SK-N-SH treated with all-trans-retinoic acid at 6 μM for 48 hours (cell line): ENCODE data around the gene COBLL1.

Experiments used
- ATAC-seq: fragments of 200-7000 bp; cut with Tn5 transposase; 3 replicates; pipeline ENCODE4 v1.9.1; 2020; ENCODE audit warnings: mild to moderate bottlenecking, moderate library complexity
- ARNTL ChIP-seq: fragments of 450-650 bp; formaldehyde crosslinking; IDR thresholded peaks from 2 replicates; pipeline ENCODE4 v1.5.0; 2020; ENCODE audit warnings: low read depth, mild to moderate bottlenecking, moderate library complexity, borderline replicate concordance
- BACH2 ChIP-seq: fragments of 250-450 bp; sonication (Bioruptor Pico); IDR thresholded peaks from 2 replicates; pipeline ENCODE4 v1.9.0; 2021; ENCODE audit warnings: mild to moderate bottlenecking, borderline replicate concordance
- CSDC2 ChIP-seq: fragments of 250-450 bp; sonication (Bioruptor Pico); IDR thresholded peaks from 2 replicates; pipeline ENCODE4 v1.5.0; 2020; ENCODE audit warnings: mild to moderate bottlenecking, moderate library complexity
- ESRRG ChIP-seq: fragments of 250-450 bp; sonication (Bioruptor Pico); IDR thresholded peaks from 2 replicates; pipeline ENCODE4 v1.6.1; 2021; ENCODE audit warnings: mild to moderate bottlenecking
- GLIS3 ChIP-seq: fragments of 250-450 bp; sonication (Bioruptor Pico); IDR thresholded peaks from 2 replicates; pipeline ENCODE4 v1.5.0; 2020; ENCODE audit warnings: mild to moderate bottlenecking, moderate library complexity
- ISL1 ChIP-seq: fragments of 250-450 bp; sonication (Bioruptor Pico); IDR thresholded peaks from 2 replicates; pipeline ENCODE4 v2.1.2; 2022; ENCODE audit warnings: mild to moderate bottlenecking, moderate library complexity
- OSR1 ChIP-seq: fragments of 250-450 bp; sonication (Bioruptor Pico); IDR thresholded peaks from 2 replicates; pipeline ENCODE4 v1.8.0; 2022; ENCODE audit warnings: moderate library complexity, mild to moderate bottlenecking, inconsistent platforms
- PPARA ChIP-seq: fragments of 250-450 bp; sonication (Bioruptor Pico); IDR thresholded peaks from 2 replicates; pipeline ENCODE4 v1.5.0; 2020; ENCODE audit warnings: mild to moderate bottlenecking, borderline replicate concordance
- RARB ChIP-seq: fragments of 250-450 bp; sonication (Bioruptor Pico); IDR thresholded peaks from 2 replicates; pipeline ENCODE4 v1.8.0; 2021; ENCODE audit warnings: mild to moderate bottlenecking, moderate library complexity
- SNAI2 ChIP-seq: fragments of 250-450 bp; sonication (Bioruptor Pico); IDR thresholded peaks from 2 replicates; pipeline ENCODE4 v1.5.0; 2020; ENCODE audit warnings: mild to moderate bottlenecking, moderate library complexity
- TCF4 ChIP-seq: fragments of 250-450 bp; sonication (Bioruptor Pico); IDR thresholded peaks from 2 replicates; pipeline ENCODE4 v1.8.0; 2021; ENCODE audit warnings: mild to moderate bottlenecking, moderate library complexity, borderline replicate concordance
- TOX ChIP-seq: fragments of 250-450 bp; sonication (Bioruptor Pico); IDR thresholded peaks from 2 replicates; pipeline ENCODE4 v1.8.0; 2021; ENCODE audit warnings: mild to moderate bottlenecking, moderate library complexity, borderline replicate concordance
- ZC3H10 ChIP-seq: fragments of 250-450 bp; sonication (Bioruptor Pico); IDR thresholded peaks from 2 replicates; pipeline ENCODE4 v1.5.1; 2021; ENCODE audit warnings: mild to moderate bottlenecking, moderate library complexity
- ZFP30 ChIP-seq: fragments of 450-650 bp; formaldehyde crosslinking; IDR thresholded peaks from 2 replicates; pipeline ENCODE4 v1.5.0; 2022; ENCODE audit warnings: mild to moderate bottlenecking, moderate library complexity
- ZNF565 ChIP-seq: fragments of 450-650 bp; formaldehyde crosslinking; conservative IDR thresholded peaks from 2 replicates; pipeline ENCODE4 v1.5.0; 2020; ENCODE audit warnings: low read depth, mild to moderate bottlenecking, moderate library complexity
- ZNF8 ChIP-seq: fragments of 450-650 bp; formaldehyde crosslinking; IDR thresholded peaks from 2 replicates; pipeline ENCODE4 v1.5.0; 2020; ENCODE audit warnings: mild to moderate bottlenecking, moderate library complexity
- TF ChIP-seq, protein P1 (sequence below): fragments of 250-450 bp; sonication (Bioruptor Pico); IDR thresholded peaks from 2 replicates; pipeline ENCODE4 v1.5.1; 2021; ENCODE audit warnings: mild to moderate bottlenecking, moderate library complexity
- TF ChIP-seq, protein P2 (sequence below): fragments of 250-450 bp; sonication (Bioruptor Pico); IDR thresholded peaks from 2 replicates; pipeline ENCODE4 v1.5.1; 2020; ENCODE audit warnings: low read depth, mild to moderate bottlenecking, moderate library complexity
- TF ChIP-seq, protein P3 (sequence below): fragments of 250-450 bp; sonication (Bioruptor Pico); IDR thresholded peaks from 2 replicates; pipeline ENCODE4 v1.8.0; 2020; ENCODE audit warnings: mild to moderate bottlenecking, moderate library complexity, borderline replicate concordance

The COBLL1 gene

DNA sequence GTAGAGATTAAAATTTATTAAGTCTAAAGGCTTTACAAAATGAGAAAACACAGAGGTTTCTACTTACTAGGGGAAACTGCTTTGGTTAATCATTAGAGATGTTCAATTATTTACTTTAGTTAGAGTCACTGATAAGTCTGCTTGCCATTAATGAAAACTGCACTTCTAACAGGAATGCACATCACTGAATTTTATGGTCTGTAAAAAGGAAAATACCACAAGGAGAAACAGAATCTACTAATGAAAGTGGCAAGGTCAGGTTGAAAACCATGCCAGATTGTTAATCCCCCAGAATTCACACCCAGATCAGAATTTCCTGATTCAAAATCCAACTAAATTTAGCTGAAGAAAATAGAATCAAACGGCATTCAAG is 129.9 kb downstream of the COBLL1 start:
- ATAC-seq: no peak
- TF ChIP-seq ZNF565 (CRISPR knock-in tag) (no peak), ZFP30 (CRISPR knock-in tag) (no peak), ARNTL (no peak), GLIS3 (CRISPR knock-in tag) (no peak), ESRRG (CRISPR knock-in tag) (no peak), ISL1 (no peak), TCF4 (CRISPR knock-in tag) (no peak), ZNF8 (no peak)
- TF ChIP-seq, protein P1, sequence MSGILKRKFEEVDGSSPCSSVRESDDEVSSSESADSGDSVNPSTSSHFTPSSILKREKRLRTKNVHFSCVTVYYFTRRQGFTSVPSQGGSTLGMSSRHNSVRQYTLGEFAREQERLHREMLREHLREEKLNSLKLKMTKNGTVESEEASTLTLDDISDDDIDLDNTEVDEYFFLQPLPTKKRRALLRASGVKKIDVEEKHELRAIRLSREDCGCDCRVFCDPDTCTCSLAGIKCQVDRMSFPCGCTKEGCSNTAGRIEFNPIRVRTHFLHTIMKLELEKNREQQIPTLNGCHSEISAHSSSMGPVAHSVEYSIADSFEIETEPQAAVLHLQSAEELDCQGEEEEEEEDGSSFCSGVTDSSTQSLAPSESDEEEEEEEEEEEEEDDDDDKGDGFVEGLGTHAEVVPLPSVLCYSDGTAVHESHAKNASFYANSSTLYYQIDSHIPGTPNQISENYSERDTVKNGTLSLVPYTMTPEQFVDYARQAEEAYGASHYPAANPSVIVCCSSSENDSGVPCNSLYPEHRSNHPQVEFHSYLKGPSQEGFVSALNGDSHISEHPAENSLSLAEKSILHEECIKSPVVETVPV: no peak

DNA sequence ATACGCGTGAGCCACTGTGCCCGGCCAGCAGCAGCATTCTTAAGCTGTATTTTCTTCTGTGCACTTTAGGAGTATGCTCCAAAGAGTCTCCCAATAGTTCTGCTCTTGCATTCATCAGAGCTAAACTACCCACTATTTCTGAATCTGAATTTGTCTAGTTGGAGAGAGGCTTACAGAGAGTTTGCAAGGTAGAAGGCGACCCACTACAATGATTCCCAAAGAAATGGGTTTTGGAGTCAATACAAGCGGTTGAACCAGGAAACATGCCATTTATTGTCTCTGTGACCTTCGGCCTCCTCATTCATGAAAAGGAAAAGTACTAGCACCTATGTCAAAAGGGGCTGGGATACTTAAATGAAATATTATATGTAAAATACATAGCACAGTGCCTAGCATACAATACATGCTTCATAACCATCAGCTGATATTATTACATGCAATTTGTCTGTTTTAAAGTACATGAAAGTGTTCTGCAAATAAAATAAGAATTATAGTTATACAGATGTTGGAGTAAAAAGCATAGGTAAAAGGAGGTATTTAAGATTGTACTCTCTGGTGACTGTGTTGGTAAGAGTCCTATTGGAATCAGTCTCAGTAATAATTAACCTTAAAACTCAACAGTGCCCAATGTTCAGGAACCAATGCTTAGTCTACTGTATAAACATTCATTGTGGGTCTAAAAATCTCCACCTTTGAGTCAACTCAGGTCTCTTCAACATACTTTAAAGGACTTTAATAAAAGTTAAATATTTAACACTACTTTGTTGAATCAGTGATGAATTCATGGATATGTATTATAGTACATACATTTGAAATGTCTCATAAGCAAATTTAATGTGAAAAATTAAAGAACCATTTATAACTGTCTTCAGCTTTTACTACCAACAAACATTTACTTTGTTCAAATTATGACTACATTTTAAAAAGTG is 130.5 kb downstream of the COBLL1 start:
- TF ChIP-seq TCF4 (CRISPR knock-in tag): no peak
- TF ChIP-seq CSDC2 (CRISPR knock-in tag): no peak
- no peak for TF ChIP-seq ISL1
- TF ChIP-seq TOX (CRISPR knock-in tag): no peak
- TF ChIP-seq ESRRG (CRISPR knock-in tag): no peak
- no peak for TF ChIP-seq PPARA (CRISPR knock-in tag)
- no peak for ATAC-seq

DNA sequence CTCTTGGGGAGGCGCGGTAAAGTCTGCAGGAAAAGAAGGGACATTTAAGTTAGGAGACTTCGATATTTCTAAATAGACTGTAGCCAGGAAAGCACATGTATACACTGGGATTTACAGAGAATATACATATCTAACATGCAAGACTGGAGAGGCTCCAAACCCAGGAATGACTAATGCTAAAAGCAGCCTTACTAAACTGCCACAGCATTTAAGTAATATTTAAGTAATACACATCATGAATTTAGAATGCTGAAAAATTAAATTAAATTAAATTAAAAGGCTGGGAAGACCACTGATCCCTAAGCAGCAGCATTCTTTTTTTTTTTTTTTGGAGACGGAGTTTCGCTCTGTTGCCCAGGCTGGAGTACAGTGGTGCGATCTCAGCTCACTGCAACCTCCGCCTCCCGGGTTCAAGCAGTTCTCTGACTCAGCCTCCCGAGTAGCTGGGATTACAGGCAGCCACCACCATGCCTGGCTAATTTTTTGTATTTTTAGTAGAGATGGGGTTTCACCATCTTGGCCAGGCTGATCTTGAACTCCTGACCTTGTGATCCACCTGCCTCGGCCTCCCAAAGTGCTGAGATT is 131.3 kb downstream of the COBLL1 start:
- TF ChIP-seq ISL1: peak; percentile 88
- TF ChIP-seq, protein P2, sequence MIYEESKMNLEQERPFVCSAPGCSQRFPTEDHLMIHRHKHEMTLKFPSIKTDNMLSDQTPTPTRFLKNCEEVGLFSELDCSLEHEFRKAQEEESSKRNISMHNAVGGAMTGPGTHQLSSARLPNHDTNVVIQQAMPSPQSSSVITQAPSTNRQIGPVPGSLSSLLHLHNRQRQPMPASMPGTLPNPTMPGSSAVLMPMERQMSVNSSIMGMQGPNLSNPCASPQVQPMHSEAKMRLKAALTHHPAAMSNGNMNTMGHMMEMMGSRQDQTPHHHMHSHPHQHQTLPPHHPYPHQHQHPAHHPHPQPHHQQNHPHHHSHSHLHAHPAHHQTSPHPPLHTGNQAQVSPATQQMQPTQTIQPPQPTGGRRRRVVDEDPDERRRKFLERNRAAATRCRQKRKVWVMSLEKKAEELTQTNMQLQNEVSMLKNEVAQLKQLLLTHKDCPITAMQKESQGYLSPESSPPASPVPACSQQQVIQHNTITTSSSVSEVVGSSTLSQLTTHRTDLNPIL (CRISPR knock-in tag): 0 out of 2 replicates have a peak, but pooled peaks have one; percentile 47
- ATAC-seq: peak; percentile 37

DNA sequence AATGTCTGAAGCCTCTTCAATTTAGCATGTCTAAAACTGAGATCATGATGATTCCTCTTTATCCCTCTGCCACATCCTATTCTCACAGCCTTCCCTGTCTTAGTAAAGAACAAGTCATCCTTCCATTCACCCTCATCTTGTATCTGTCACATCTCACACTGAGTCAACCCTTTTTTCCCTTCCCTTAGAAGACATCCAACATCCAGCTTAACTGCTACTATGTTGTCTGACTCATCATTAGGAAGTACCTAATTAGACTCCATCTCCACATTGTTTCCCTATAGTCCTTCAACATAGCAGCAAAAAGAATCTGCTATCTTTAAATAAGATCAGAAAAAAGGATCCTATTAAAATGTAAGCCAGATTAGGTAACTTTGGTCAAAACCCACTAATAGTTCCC is 135.1 kb downstream of the COBLL1 start:
- peak; percentile 82 for ATAC-seq
- TF ChIP-seq ZC3H10 (CRISPR knock-in tag) (no peak), BACH2 (CRISPR knock-in tag) (no peak), TOX (CRISPR knock-in tag) (0 out of 2 replicates have a peak, but pooled peaks have one; percentile 18), ISL1 (peak; percentile 76)
- TF ChIP-seq, protein P1: no peak

DNA sequence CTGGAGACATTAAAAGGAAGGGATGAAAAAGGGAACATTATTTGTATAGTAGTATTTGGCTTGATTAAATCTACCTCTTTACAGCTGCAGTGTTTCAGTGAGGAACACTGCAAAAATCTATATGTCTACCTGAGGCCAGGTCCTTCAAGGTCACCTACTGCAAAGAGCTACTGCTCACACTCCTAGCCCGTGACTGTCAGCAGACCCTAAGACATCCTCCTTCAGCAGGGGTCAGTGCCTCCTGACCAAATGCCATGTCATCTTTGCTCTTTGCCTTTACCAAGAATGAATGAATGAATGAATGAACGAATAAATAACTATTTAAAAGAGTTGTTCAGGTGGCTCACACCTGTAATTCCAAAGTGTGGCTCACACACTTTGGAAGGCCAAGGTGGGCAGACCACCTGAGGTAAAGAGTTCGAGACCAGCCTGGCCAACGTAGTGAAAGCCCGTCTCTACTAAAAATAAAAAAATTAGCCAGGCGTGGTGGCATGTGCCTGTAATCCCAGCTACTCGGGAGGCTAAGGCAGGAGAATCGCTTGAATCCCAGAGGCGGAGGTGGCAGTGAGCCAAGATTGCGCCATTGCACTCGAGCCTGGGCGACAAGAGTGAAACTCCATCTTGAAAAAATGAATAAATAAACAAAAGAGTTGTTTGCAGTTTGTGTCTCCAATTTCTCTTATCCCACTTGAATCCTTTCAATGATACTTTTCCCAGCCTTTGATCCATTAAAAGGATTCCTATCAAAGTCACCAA is 136.0 kb downstream of the COBLL1 start:
- no peak for ATAC-seq
- TF ChIP-seq OSR1 (no peak), PPARA (CRISPR knock-in tag) (no peak), BACH2 (CRISPR knock-in tag) (no peak)

DNA sequence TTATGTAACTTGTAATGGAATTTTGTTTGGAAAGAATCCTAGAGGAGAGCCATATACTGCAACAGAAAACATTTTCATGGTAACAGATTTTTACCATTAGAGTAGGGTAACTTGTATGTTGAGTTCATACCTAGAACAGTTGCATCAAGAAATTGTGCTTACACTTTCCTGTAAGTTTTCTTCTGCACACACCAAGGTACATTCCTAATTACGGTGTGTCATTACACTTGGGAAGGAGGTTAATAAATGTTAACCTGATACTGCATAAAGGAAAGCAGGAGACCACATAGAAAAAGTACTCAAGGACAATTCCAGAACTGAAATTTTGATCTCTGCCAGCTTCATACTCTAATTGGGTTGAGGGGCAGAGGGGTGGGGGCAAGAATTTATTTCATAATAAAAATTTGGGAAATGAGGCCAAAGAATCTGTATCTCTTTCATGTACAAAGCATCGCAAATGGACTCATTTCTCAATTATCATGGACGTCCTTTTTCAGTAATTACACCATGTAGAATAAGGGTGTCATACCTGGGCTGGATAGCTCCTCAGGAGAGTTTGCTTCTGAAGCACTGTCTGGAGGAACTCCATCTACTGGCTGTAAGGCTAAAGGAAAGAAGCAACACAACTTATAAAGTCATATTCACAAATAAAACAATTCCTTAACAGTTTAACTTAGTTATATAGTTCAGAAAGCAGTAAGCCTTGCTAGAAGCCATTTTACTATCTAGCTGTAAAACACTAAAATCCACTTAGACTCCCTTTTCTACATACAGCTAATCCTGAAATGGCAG is 137.5 kb downstream of the COBLL1 start:
- 0 out of 3 replicates have a peak, but pooled peaks have one; percentile 5 for ATAC-seq
- TF ChIP-seq TOX (CRISPR knock-in tag): no peak
- TF ChIP-seq, protein P3, sequence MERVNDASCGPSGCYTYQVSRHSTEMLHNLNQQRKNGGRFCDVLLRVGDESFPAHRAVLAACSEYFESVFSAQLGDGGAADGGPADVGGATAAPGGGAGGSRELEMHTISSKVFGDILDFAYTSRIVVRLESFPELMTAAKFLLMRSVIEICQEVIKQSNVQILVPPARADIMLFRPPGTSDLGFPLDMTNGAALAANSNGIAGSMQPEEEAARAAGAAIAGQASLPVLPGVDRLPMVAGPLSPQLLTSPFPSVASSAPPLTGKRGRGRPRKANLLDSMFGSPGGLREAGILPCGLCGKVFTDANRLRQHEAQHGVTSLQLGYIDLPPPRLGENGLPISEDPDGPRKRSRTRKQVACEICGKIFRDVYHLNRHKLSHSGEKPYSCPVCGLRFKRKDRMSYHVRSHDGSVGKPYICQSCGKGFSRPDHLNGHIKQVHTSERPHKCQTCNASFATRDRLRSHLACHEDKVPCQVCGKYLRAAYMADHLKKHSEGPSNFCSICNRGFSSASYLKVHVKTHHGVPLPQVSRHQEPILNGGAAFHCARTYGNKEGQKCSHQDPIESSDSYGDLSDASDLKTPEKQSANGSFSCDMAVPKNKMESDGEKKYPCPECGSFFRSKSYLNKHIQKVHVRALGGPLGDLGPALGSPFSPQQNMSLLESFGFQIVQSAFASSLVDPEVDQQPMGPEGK (CRISPR knock-in tag): no peak
- no peak for TF ChIP-seq ESRRG (CRISPR knock-in tag)
- TF ChIP-seq ISL1: no peak
- TF ChIP-seq ZNF565 (CRISPR knock-in tag): no peak
- TF ChIP-seq, protein P1: no peak
- no peak for TF ChIP-seq SNAI2
- TF ChIP-seq ZNF8: no peak
- TF ChIP-seq RARB (CRISPR knock-in tag): no peak
